HEK293T (cell line): ENCODE measurements around the gene COMMD6.

Source experiments
- ELF4 ChIP-seq: fragments of 450-650 bp; IDR thresholded peaks from 2 replicates; pipeline ENCODE4 v1.6.1; 2017; ENCODE audit warnings: antibody characterized with exemption
- NFRKB ChIP-seq: fragments of 450-650 bp; IDR thresholded peaks from 2 replicates; pipeline ENCODE4 v1.6.1; 2016; ENCODE audit warnings: mild to moderate bottlenecking, moderate library complexity
- SP1 ChIP-seq: fragments of 450-650 bp; IDR thresholded peaks from 2 replicates; pipeline ENCODE4 v1.6.1; 2017
- TARDBP ChIP-seq: fragments of 450-650 bp; IDR thresholded peaks from 2 replicates; pipeline ENCODE4 v1.6.1; 2016
- ZNF384 ChIP-seq: fragments of 450-650 bp; IDR thresholded peaks from 2 replicates; pipeline ENCODE4 v1.6.1; 2016

- no peak for TF ChIP-seq ZNF384
- TF ChIP-seq TARDBP = no peak
- TF ChIP-seq NFRKB = no peak
- no peak for TF ChIP-seq ELF4
- no peak for TF ChIP-seq SP1
Observed at GRCh38 chr13:75550159-75550567, 12.5 kb upstream of the COMMD6 start.
